OCI-LY7 (cell line): ENCODE results near the gene DDX5. TPM values are rescaled to one million over a fixed set of nuclear protein-coding genes. Genes with fewer than 3 reads are reported as not detected.
A peak's percentile ranks its signal among the peaks of the same experiment; 100 is the strongest.

Experiments used
- BruUV-seq: library from RNA; stranded (reverse); fragments of 400-500 nt; replicated peaks from 2 replicates; lab custom pipeline; 2021; lab: Mats Ljungman, UMichigan
- CTCF ChIA-PET: fragments of 300-600 bp; sonication (Branson Sonifier 250); formaldehyde crosslinking; loops from one replicate; lab custom pipeline; 2022; ENCODE audit warnings: antibody characterized with exemption; ENCODE audit not compliant: unreplicated experiment; lab: Charles Lee
- POLR2A ChIA-PET: fragments of 300-600 bp; sonication (Branson Sonifier 250); formaldehyde crosslinking; loops from one replicate; lab custom pipeline; 2022; ENCODE audit warnings: antibody characterized with exemption; lab: Charles Lee
- DNase-seq: peaks from one replicate; pipeline ENCODE4 v3.0.0-alpha.2; 2015; ENCODE audit warnings: low spot score
- H2AFZ ChIP-seq: fragments of 200-600 bp; sonication (generic), shearing (Covaris generic); 2 replicates; pipeline ENCODE4 v1.6.1; 2014; ENCODE audit warnings: mild to moderate bottlenecking, antibody characterized with exemption, low read length, moderate library complexity
- H3K27ac ChIP-seq: fragments of 200-600 bp; sonication (generic); 2 replicates; pipeline ENCODE4 v1.5.1; 2014; ENCODE audit warnings: mixed run types, low read depth, mild to moderate bottlenecking, moderate library complexity, low read length, inconsistent platforms; ENCODE audit not compliant: poor library complexity, severe bottlenecking
- H3K36me3 ChIP-seq: fragments of 200-600 bp; sonication (generic); 2 replicates; pipeline ENCODE4 v1.6.1; 2014; ENCODE audit warnings: mild to moderate bottlenecking, antibody characterized with exemption, low read length, moderate library complexity, mixed read lengths; ENCODE audit not compliant: insufficient read depth
- H3K4me1 ChIP-seq: fragments of 200-600 bp; sonication (generic); 2 replicates; pipeline ENCODE4 v1.5.1; 2014; ENCODE audit warnings: mild to moderate bottlenecking, low read length; ENCODE audit not compliant: insufficient read depth, poor library complexity, severe bottlenecking
- H3K4me2 ChIP-seq: fragments of 200-600 bp; sonication (generic); 2 replicates; pipeline ENCODE4 v1.6.1; 2014; ENCODE audit warnings: mild to moderate bottlenecking, low read length
- H3K4me3 ChIP-seq: fragments of 200-600 bp; sonication (generic); 2 replicates; pipeline ENCODE4 v1.5.1; 2014; ENCODE audit warnings: mild to moderate bottlenecking, low read depth, low read length; ENCODE audit not compliant: poor library complexity, severe bottlenecking
- H3K79me2 ChIP-seq: fragments of 200-600 bp; sonication (generic); 2 replicates; pipeline ENCODE4 v1.6.1; 2016; ENCODE audit warnings: low read depth, mild to moderate bottlenecking, low read length, moderate library complexity, mixed read lengths; ENCODE audit not compliant: insufficient read depth
- H3K9me2 ChIP-seq: fragments of 200-600 bp; sonication (generic); 2 replicates; pipeline ENCODE4 v1.6.1; 2016; ENCODE audit warnings: mild to moderate bottlenecking, low read length, mixed read lengths; ENCODE audit not compliant: insufficient read depth
- H3K9me3 ChIP-seq: fragments of 200-600 bp; sonication (generic); 2 replicates; pipeline ENCODE4 v1.6.1; 2014; ENCODE audit warnings: mild to moderate bottlenecking, mixed run types, low read length, mixed read lengths
- H4K20me1 ChIP-seq: fragments of 200-600 bp; sonication (generic); 2 replicates; pipeline ENCODE4 v1.6.1; 2014; ENCODE audit warnings: mild to moderate bottlenecking, antibody characterized with exemption, low read length, moderate library complexity, mixed read lengths; ENCODE audit not compliant: insufficient read depth
- CTCF ChIP-seq: fragments of 200-600 bp; sonication (generic); conservative IDR thresholded peaks from 2 replicates; pipeline ENCODE4 v1.5.1; 2014; ENCODE audit warnings: mild to moderate bottlenecking, antibody characterized with exemption, low read length, moderate library complexity, mixed read lengths
- EZH2phosphoT487 ChIP-seq: fragments of 200-600 bp; sonication (generic); IDR thresholded peaks from 2 replicates; pipeline ENCODE4 v1.6.1; 2018; ENCODE audit warnings: low read depth, borderline replicate concordance, mild to moderate bottlenecking, mixed run types, antibody characterized with exemption, low read length, moderate library complexity, mixed read lengths
- intact Hi-C: fragments of 100-400 bp; cut with micrococcal nuclease; formaldehyde crosslinking; loops from one replicate; pipeline ENCODE4 v1.10.0; 2022; ENCODE audit not compliant: unreplicated experiment
- total RNA-seq, 2 experiments: library from RNA; depleted of rRNA in 1 of 2; stranded (reverse); fragments of >200 nt in 1 of 2; shearing (Covaris generic) in 1 of 2; gene quantifications; 2 replicates each; pipeline ENCODE4 v1.2.3, GENCODE V29; 2014 to 2022

The DDX5 gene
- total RNA-seq, 2 experiments from 2014 or later: 362 to 815 TPM

DNA sequence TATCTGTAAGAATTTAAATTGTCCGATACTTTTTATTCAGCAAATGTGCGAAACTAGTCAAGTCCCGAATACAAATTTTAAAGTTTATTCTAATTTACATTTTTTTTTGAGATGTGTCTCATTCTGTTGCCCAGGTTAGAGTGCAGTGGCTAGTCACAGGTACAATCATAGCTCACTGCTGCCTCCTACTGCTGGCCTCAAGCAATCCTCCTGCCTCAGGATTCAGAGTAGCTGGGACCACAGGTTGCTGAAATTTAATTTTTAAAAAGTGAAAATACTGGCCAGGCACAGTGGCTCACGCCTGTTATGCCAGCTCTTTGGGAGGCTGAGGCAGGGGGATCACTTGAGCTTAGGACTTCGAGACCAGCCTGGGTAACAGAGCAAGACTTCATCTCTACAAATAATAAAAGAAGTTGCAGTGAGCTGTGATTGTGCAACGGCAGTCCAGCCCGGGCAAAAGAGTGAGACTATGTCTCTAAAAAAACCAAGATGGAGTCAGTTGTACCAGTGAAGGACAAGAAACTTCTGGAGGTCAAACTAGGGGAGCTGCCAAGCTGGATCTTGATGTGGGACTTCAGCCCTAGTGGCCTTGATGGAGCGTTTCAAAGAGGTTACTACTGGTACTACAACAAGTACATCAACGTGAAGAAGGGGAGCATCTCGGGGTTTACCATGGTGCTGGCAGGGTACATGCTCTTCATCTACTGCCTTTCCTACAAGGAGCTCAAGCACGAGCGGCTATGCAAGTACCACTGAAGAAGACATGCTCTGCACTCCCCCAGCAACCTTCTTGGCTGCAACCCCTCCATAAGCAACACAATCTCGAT lies 14.8 kb downstream of the DDX5 start:
- ChIA-PET POLR2A (interaction anchor here (0.6 to 0.7 kb wide), 2 partner anchors 9 kb away, joined by 3 read pairs; no protein-coding TSS in a partner anchor), CTCF (interaction anchor here (1.1 kb wide), 1 partner anchor 70 kb away, joined by 8 read pairs; no protein-coding TSS in a partner anchor)
- Histone ChIP-seq H3K4me1 (peaks cover 14% of the 10 kb centered on the region), H3K9me2 (no peaks in the 10 kb centered on the region), H3K27ac (no peak overlapping the region), H3K4me2 (no peak overlapping the region), H3K9me3 (no peaks in the 10 kb centered on the region; the same call in 1 of the 2 replicates), H4K20me1 (peaks cover 5% of the 10 kb centered on the region; the same call in 1 of the 2 replicates), H3K79me2 (peaks cover 52% of the 10 kb centered on the region), H3K36me3 (peaks cover 84% of the 10 kb centered on the region), H2AFZ (no peak overlapping the region), H3K4me3 (no peak overlapping the region)
- DNase-seq: peak; percentile 52
- no TSS peak for BruUV-seq
- TF ChIP-seq EZH2phosphoT487 (no peak), CTCF (peak; percentile 81)
- intact Hi-C loops: loop anchor here (1.0 kb wide), 1 partner anchor 71 kb away; no protein-coding TSS in a partner anchor

DNA sequence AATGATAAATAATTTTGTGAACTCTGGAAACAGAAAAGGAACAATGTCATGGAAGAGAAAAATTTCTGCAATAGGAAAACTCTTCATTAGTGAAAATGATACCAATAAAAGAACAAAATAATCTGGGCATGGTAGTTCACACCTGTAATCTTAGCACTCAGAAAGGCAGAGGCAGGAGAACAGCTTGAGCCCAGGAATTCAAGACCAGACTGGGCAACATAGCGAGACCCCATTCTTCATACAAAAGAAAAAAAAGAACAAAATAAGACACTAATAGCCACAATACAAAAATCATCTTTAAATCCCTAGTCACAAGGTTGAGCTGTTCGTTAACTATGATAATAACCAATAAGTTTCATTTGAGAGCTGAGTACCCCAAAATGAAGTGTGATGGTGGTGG lies 17.8 kb downstream of the DDX5 start:
- BruUV-seq: no TSS peak
- ChIA-PET POLR2A (interaction anchor here (1.0 kb wide), 1 partner anchor 13 kb away, joined by 3 read pairs; no protein-coding TSS in a partner anchor), CTCF (no interaction called here)
- intact Hi-C loops: no loop called here
- TF ChIP-seq CTCF (no peak), EZH2phosphoT487 (no peak)
- Histone ChIP-seq H3K9me2 (no peaks in the 10 kb centered on the region), H3K79me2 (peaks cover 22% of the 10 kb centered on the region; the same call in 1 of the 2 replicates), H3K36me3 (peaks cover 99% of the 10 kb centered on the region), H2AFZ (no peak overlapping the region), H3K4me1 (peaks cover 7% of the 10 kb centered on the region), H3K9me3 (no peaks in the 10 kb centered on the region; the same call in 1 of the 2 replicates), H3K4me3 (no peak overlapping the region), H4K20me1 (no peaks in the 10 kb centered on the region), H3K4me2 (no peak overlapping the region), H3K27ac (no peak overlapping the region)
- no peak for DNase-seq

GRCh38 chr17:64484380-64484779 lies 21.7 kb downstream of the DDX5 start:
- Histone ChIP-seq H3K9me2 (no peaks in the 10 kb centered on the region), H4K20me1 (no peaks in the 10 kb centered on the region), H3K4me3 (no peak overlapping the region), H3K36me3 (peaks cover 93% of the 10 kb centered on the region), H3K9me3 (no peaks in the 10 kb centered on the region), H3K4me2 (no peak overlapping the region), H3K27ac (no peak overlapping the region), H3K79me2 (no peaks in the 10 kb centered on the region), H3K4me1 (no peaks in the 10 kb centered on the region), H2AFZ (no peak overlapping the region)
- intact Hi-C loops: no loop called here
- TF ChIP-seq EZH2phosphoT487 (no peak), CTCF (no peak)
- BruUV-seq: no TSS peak
- ChIA-PET POLR2A (interaction anchor here (0.7 to 1.3 kb wide), 2 partner anchors 12 to 35 kb away, joined by 3 read pairs; partner anchors contain the start of gene POLG2), CTCF (no interaction called here)
- no peak for DNase-seq
